T-helper 9 cell (primary cell): ENCODE data around the gene IFNK.
A peak's percentile ranks its signal among the peaks of the same experiment; 100 is the strongest.

Experiments used
- DNase-seq: peaks from one replicate; pipeline ENCODE4 v3.0.0-alpha.2; 2020

The IFNK gene

GRCh38 chr9:27539479-27540441 is 15.7 kb downstream of the IFNK start:
- DNase-seq, result no peak

- DNase-seq, result no peak
Measured at GRCh38 chr9:27540502-27540901, 16.4 kb downstream of the IFNK start.

- no peak for DNase-seq
Measured at GRCh38 chr9:27541740-27542139, 17.6 kb downstream of the IFNK start.

DNA sequence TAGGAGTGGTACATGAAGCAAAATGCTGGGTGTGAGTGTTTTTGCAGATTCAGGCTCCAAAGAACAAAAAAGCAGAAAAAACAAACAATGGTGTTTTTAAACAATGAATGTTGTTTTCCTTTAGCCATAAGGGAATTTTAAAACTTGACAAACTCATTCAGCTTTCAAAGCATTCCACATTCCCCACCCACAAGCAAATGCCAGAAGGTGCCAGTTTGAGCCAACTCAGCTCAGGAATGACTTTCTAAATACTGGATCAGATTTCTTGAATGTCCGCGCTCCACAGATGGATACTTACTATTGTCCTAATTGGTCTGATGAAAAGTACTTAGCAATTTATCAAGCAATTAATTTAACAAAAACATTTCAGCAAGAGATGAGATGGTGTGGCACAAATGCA is 18.4 kb downstream of the IFNK start:
- no peak for DNase-seq

GRCh38 chr9:27545471-27545870 is 21.4 kb downstream of the IFNK start:
- DNase-seq, result no peak

DNA sequence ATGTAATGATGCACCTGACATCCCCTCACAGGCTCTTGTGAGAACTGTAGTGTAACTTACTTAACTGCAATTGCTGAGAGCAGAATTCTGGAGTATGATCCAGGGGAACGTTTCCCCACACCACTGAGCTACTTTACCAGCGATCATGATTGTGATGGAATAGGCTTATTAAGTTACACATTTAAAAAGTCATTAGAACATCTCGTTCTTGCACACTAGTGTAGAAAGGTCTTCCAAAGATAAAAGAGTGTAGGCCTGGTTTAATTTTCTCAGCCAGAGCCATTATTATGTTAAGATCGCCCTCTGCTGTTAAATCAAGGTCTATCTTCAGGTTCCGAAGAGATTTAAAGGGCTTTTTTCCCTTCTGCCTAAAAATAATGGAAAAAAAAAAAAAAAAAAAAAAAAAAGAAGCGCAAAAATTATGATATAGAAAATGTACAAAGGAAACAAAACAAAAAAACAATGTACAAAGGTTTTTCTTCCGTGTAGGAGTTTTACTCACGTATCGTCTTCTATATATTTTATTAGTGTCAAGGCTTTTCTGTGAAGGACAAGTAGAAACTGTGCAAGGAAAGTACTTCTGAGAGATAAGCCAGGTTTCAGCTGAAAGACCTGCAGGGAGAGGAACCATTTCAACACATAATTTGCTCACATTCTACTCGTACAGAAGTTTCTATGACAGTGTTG is 24.1 kb downstream of the IFNK start:
- DNase-seq, result no peak

GRCh38 chr9:27549196-27549755 is 25.2 kb downstream of the IFNK start:
- no peak for DNase-seq

DNA sequence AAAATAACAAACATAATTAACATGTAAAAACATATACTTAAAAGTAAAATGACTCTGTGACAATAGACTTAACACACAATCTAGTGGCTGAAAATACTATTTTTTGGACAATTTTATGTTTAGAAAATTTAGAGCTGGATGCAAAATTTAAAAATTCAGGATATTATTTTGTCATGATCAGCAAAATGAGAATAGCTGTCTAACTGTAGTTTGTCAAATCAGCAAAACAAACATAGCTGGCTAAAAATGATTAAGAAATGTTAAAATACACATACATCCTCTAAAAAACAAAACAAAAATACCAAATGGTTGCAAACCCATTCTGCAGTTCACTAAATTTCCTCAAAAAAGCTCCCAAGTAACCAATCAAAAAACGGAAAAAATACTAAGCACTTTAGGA is 30.6 kb downstream of the IFNK start:
- DNase-seq, result no peak

DNA sequence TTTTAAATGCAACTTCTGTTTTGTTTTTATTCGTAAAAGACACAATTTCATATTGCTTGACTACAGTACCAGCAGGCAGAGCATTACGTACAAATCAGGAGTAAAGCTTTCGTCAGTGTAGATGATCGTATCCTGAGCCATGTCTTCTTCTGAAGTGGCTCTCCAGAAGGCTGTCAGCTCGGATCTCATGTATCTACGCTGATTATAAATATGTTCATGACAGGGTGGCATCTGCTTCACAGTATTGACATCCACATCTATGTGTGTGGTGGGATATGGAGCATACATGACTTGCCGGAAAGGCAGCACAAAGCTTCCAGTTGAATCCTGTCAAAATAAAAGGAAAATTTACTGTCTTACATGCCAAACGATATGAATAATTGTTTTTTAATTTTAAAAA is 32.4 kb downstream of the IFNK start:
- no peak for DNase-seq

GRCh38 chr9:27558307-27558706 is 34.2 kb downstream of the IFNK start:
- DNase-seq, result no peak

DNA sequence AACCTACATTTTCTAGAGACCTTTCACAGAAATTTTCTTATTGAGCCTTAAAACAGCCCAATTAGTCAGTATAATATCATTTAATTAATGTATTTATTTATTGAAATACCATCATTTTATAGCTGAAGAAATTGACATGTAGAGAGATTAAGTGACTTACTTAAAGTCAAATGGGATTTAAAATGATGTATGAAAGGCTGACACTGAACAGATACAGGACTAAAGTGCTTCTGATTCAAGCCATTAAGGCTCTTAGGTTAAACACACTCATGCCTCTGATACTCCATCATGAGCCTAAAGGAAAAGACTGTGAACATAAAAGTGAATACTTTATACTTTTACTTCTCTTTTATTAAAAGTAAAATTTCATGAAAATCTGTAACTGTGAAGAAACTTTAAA is 36.4 kb downstream of the IFNK start:
- no peak for DNase-seq

DNA sequence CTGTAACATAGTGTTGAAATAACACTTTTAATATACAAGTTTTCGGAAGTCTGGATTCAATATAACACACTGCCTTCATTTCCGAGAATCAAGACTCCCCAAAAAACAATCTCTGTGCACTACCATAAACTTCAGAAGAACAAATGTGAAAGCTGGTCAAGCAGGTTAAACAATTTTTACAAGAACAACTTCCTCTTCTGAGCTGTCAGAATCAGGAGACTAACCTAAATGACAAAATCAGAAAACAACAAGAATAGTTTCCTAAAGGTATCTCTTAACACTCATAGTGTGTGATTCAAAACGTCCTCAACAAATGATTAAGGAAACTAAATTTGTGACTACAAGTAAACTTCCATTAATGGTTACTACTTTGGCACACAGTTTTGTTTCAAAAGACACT is 37.6 kb downstream of the IFNK start:
- no peak for DNase-seq

- DNase-seq, result no peak
Measured at GRCh38 chr9:27563738-27564430, 39.8 kb downstream of the IFNK start.

DNA sequence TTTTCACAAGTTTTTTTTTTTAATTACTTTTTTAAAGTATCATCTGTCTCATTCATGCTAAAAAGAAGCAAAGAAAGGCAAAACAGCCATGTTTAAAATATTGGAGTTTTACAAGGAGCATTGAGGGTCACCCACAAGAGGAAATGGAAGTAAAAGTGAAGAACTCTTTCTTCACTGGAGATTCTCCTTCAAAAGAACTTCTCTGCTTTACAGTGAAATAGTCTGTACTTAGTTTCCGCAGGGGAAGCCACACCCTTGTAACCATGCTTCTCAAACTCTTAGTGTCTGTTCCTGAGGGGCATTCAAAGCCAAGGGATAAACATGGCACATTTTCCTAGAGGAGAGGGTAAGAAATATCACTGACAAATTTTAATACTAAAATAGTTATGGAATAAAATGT is 40.6 kb downstream of the IFNK start:
- DNase-seq, result no peak

GRCh38 chr9:27565696-27566095 is 41.6 kb downstream of the IFNK start:
- DNase-seq, result no peak

DNA sequence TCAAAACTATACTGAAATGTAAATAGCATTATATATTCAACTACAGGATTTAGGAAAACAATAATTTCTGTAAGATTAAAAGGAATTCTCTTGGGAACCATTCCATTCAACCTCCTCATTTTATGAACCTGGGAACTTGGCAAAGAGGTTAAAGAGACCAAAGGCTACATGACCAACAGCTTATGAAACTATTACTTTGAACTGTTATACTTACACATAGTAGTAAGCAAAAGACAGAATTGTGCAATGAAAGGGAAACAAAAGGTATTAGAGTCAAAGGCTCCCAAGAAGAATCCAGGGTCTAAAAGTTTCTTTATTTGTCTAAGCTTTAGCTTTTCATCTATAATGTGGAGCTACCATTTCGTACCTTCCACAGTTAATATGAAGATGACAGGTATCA is 42.0 kb downstream of the IFNK start:
- DNase-seq, result no peak

- no peak for DNase-seq
Measured at GRCh38 chr9:27569406-27569805, 45.3 kb downstream of the IFNK start.

- DNase-seq, result no peak
Measured at GRCh38 chr9:27571011-27571410, 46.9 kb downstream of the IFNK start.

DNA sequence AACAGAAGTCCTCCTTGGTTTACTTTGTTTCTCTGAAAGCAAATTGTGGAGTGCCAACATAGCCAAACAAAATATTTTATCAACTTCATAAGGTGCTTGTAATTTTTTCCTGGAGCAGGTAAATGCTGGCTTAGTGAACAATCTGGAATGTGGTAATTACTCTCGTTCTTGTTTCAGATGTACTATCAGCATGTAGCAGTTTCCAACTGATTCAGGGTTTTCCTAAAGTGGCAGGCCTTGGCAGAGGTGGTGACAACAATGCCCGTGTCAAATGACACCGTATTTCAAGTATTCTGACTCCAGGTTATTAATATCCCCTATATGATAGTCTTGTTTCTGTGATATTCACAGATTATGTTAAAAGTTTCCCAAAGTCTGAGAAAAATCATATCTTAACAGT is 48.0 kb downstream of the IFNK start:
- DNase-seq, result no peak

DNA sequence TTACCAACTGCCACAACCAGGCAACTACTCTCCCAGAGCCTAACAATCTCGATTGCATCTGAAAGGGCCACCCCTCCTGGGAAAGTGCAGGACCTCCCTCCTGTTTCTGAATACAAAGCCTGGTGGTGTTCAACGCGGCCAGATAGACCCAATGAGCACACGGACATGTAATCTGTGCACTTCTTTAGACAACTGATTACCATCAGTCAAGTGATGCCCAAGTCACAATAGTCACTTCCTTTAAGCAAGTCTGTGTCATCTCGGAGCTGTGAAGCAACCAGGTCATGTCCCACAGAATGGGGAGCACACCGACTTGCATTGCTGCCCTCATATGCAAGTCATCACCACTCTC is 48.5 kb downstream of the IFNK start:
- peak; percentile 44 for DNase-seq

DNA sequence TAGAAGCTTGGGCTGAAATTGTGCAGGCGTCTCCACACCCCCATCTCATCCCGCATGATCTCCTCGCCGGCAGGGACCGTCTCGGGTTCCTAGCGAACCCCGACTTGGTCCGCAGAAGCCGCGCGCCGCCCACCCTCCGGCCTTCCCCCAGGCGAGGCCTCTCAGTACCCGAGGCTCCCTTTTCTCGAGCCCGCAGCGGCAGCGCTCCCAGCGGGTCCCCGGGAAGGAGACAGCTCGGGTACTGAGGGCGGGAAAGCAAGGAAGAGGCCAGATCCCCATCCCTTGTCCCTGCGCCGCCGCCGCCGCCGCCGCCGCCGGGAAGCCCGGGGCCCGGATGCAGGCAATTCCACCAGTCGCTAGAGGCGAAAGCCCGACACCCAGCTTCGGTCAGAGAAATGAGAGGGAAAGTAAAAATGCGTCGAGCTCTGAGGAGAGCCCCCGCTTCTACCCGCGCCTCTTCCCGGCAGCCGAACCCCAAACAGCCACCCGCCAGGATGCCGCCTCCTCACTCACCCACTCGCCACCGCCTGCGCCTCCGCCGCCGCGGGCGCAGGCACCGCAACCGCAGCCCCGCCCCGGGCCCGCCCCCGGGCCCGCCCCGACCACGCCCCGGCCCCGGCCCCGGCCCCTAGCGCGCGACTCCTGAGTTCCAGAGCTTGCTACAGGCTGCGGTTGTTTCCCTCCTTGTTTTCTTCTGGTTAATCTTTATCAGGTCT is 49.0 kb downstream of the IFNK start, which contains the start of gene C9orf72:
TSS of gene C9orf72 (minus strand) at position 564 of the 716 bp plus-strand sequence. CDS start 6,361 bp downstream, outside the sequence.
- peak; percentile 85 for DNase-seq
